ENCODE results near the gene LAGE3.
A peak's percentile ranks its signal among the peaks of the same experiment; 100 is the strongest.
"Not testable (repeated sequence)": the region's sequence is repeated elsewhere in the genome, so short reads cannot be mapped to it uniquely, and the experiment has no call there.

LAGE3 gene

DNA sequence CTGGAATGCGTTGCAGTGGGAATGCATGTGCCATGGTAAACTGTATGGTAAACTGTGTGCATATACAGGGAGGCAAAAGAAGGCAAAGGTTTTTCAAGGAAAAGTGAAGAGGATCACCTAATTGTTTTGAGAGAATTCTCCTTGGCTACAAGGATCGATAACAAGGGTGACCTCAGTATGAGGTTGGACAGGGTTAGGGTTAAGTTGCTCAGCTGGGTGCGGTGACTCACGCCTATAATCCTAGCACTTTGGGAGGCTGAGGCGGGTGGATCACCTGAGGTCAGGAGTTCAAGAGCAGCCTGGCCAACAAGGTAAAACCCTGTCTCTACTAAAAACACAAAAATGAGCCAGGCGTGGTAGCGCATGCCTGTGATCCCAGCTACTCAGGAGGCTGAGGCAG, 22.3 kb upstream of the LAGE3 start:
- H3K27ac ChIP-seq (ENCODE audit: low read depth, low read length); H3K9ac ChIP-seq (ENCODE audit: low read length); H3K4me3 ChIP-seq (ENCODE audit: low read depth, low read length); H3K4me1 ChIP-seq (ENCODE audit: control insufficient read depth, insufficient read depth, low read length); H3K27me3 ChIP-seq (ENCODE audit: control insufficient read depth, insufficient read depth, low read length): not testable (repeated sequence)
- peaks cover 17% of the 10 kb centered on the region; the same call in 1 of the 2 replicates for H3K9me3 ChIP-seq (ENCODE audit: control insufficient read depth, insufficient read depth, low read depth, low read length)
- peaks cover 16% of the 10 kb centered on the region for H3K36me3 ChIP-seq (ENCODE audit: control insufficient read depth, insufficient read depth, low read length)

GRCh38 chrX:154496591-154497137, 17.6 kb upstream of the LAGE3 start:
- not testable (repeated sequence) for H3K9ac ChIP-seq (ENCODE audit: low read length); H3K27me3 ChIP-seq (ENCODE audit: control insufficient read depth, insufficient read depth, low read length); H3K36me3 ChIP-seq (ENCODE audit: control insufficient read depth, insufficient read depth, low read length); H3K4me1 ChIP-seq (ENCODE audit: control insufficient read depth, insufficient read depth, low read length); H3K27ac ChIP-seq (ENCODE audit: low read depth, low read length); H3K4me3 ChIP-seq (ENCODE audit: low read depth, low read length)
- peaks cover 14% of the 10 kb centered on the region; the same call in 1 of the 2 replicates for H3K9me3 ChIP-seq (ENCODE audit: control insufficient read depth, insufficient read depth, low read depth, low read length)

DNA sequence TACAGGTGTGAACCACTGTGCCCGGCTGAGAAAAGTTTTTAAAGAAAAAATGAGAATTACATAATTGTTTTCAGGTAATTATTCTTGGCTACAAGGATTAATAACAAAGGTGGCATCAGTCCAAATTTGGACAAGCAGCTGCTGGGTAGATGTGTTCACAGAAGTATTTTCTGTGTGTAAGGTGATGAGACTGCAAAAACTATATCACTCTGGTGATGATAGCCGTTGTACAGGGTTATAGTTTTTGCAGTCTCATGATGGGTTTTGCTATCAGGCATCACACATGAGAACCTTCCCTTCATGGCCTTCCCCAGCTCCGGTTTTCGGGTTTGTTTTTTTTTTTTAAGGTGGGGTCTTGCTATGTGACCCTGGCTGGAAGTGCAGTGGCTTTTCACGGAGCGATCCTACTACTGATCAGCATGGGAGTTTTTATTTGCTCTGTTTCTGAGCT, 16.4 kb upstream of the LAGE3 start:
- H3K27me3 ChIP-seq (ENCODE audit: control insufficient read depth, insufficient read depth, low read length): no peaks in the 10 kb centered on the region
- no peak overlapping the region for H3K4me3 ChIP-seq (ENCODE audit: low read depth, low read length)
- H3K27ac ChIP-seq (ENCODE audit: low read depth, low read length): no peak overlapping the region
- H3K9ac ChIP-seq (ENCODE audit: low read length): no peak overlapping the region
- H3K4me1 ChIP-seq (ENCODE audit: control insufficient read depth, insufficient read depth, low read length): no peaks in the 10 kb centered on the region
- H3K36me3 ChIP-seq (ENCODE audit: control insufficient read depth, insufficient read depth, low read length): no peaks in the 10 kb centered on the region
- peaks cover 11% of the 10 kb centered on the region; the same call in 1 of the 2 replicates for H3K9me3 ChIP-seq (ENCODE audit: control insufficient read depth, insufficient read depth, low read depth, low read length)

- H3K9me3 ChIP-seq (ENCODE audit: control insufficient read depth, insufficient read depth, low read depth, low read length): peaks cover 11% of the 10 kb centered on the region; the same call in 1 of the 2 replicates
- H3K9ac ChIP-seq (ENCODE audit: low read length): no peak overlapping the region
Observed at GRCh38 chrX:154494715-154495114, 15.6 kb upstream of the LAGE3 start.

GRCh38 chrX:154490414-154491083, 11.5 kb upstream of the LAGE3 start, which contains the start of gene SLC10A3:
Gene SLC10A3, minus strand, starts transcription at chrX:154490629. Its CDS starts 1,689 bp downstream, at chrX:154488940.
- peaks cover 14% of the 10 kb centered on the region; the same call in 1 of the 2 replicates for H3K36me3 ChIP-seq (ENCODE audit: control insufficient read depth, insufficient read depth, low read length)
- H3K4me1 ChIP-seq (ENCODE audit: control insufficient read depth, insufficient read depth, low read length): peaks cover 13% of the 10 kb centered on the region; the same call in 1 of the 2 replicates
- H3K9me3 ChIP-seq (ENCODE audit: control insufficient read depth, insufficient read depth, low read depth, low read length): peaks cover 19% of the 10 kb centered on the region; the same call in 1 of the 2 replicates
- peak within 1 kb of the TSS; percentile 73 for H3K4me3 ChIP-seq (ENCODE audit: low read depth, low read length)
- no peaks in the 10 kb centered on the region for H3K27me3 ChIP-seq (ENCODE audit: control insufficient read depth, insufficient read depth, low read length)
- peak within 1 kb of the TSS; percentile 6; the same call in 1 of the 2 replicates for H3K27ac ChIP-seq (ENCODE audit: low read depth, low read length)
- peak within 1 kb of the TSS; percentile 69 for H3K9ac ChIP-seq (ENCODE audit: low read length)

More at GRCh38 chrX:154494715-154495114, 15.6 kb upstream of the LAGE3 start:
- H3K36me3 ChIP-seq (ENCODE audit: control insufficient read depth, insufficient read depth, low read length): no peaks in the 10 kb centered on the region
- peaks cover 3% of the 10 kb centered on the region; the same call in 1 of the 2 replicates for H3K4me1 ChIP-seq (ENCODE audit: control insufficient read depth, insufficient read depth, low read length)
- no peaks in the 10 kb centered on the region for H3K27me3 ChIP-seq (ENCODE audit: control insufficient read depth, insufficient read depth, low read length)
- no peak overlapping the region for H3K4me3 ChIP-seq (ENCODE audit: low read depth, low read length)
- H3K27ac ChIP-seq (ENCODE audit: low read depth, low read length): no peak overlapping the region

GRCh38 chrX:154490021-154490413, 10.9 kb upstream of the LAGE3 start:
- H3K27ac ChIP-seq (ENCODE audit: low read depth, low read length): peak overlapping the region; percentile 6; the same call in 1 of the 2 replicates
- no peaks in the 10 kb centered on the region for H3K27me3 ChIP-seq (ENCODE audit: control insufficient read depth, insufficient read depth, low read length)
- H3K9me3 ChIP-seq (ENCODE audit: control insufficient read depth, insufficient read depth, low read depth, low read length): peaks cover 19% of the 10 kb centered on the region; the same call in 1 of the 2 replicates
- H3K4me1 ChIP-seq (ENCODE audit: control insufficient read depth, insufficient read depth, low read length): peaks cover 14% of the 10 kb centered on the region; the same call in 1 of the 2 replicates
- peak overlapping the region; percentile 69 for H3K9ac ChIP-seq (ENCODE audit: low read length)
- H3K36me3 ChIP-seq (ENCODE audit: control insufficient read depth, insufficient read depth, low read length): peaks cover 18% of the 10 kb centered on the region
- peak overlapping the region; percentile 73 for H3K4me3 ChIP-seq (ENCODE audit: low read depth, low read length)

- Histone ChIP-seq H3K9ac (ENCODE audit: low read length) (no peak overlapping the region), H3K27me3 (ENCODE audit: control insufficient read depth, insufficient read depth, low read length) (no peaks in the 10 kb centered on the region), H3K36me3 (ENCODE audit: control insufficient read depth, insufficient read depth, low read length) (peaks cover 26% of the 10 kb centered on the region), H3K4me3 (ENCODE audit: low read depth, low read length) (peak overlapping the region; percentile 73), H3K4me1 (ENCODE audit: control insufficient read depth, insufficient read depth, low read length) (peaks cover 14% of the 10 kb centered on the region; the same call in 1 of the 2 replicates), H3K27ac (ENCODE audit: low read depth, low read length) (no peak overlapping the region), H3K9me3 (ENCODE audit: control insufficient read depth, insufficient read depth, low read depth, low read length) (peaks cover 15% of the 10 kb centered on the region; the same call in 1 of the 2 replicates)
Observed at GRCh38 chrX:154489182-154489581, 10.1 kb upstream of the LAGE3 start.

- Histone ChIP-seq H3K9ac (ENCODE audit: low read length) (no peak overlapping the region), H3K4me3 (ENCODE audit: low read depth, low read length) (no peak overlapping the region)
Observed at GRCh38 chrX:154488336-154489075, 9.4 kb upstream of the LAGE3 start.

GRCh38 chrX:154487518-154488290, 8.6 kb upstream of the LAGE3 start:
- H3K27ac ChIP-seq (ENCODE audit: low read depth, low read length): no peak overlapping the region
- no peak overlapping the region for H3K4me3 ChIP-seq (ENCODE audit: low read depth, low read length)
- peaks cover 23% of the 10 kb centered on the region; the same call in 1 of the 2 replicates for H3K9me3 ChIP-seq (ENCODE audit: control insufficient read depth, insufficient read depth, low read depth, low read length)
- H3K9ac ChIP-seq (ENCODE audit: low read length): no peak overlapping the region
- peaks cover 16% of the 10 kb centered on the region; the same call in 1 of the 2 replicates for H3K4me1 ChIP-seq (ENCODE audit: control insufficient read depth, insufficient read depth, low read length)
- H3K27me3 ChIP-seq (ENCODE audit: control insufficient read depth, insufficient read depth, low read length): no peaks in the 10 kb centered on the region
- H3K36me3 ChIP-seq (ENCODE audit: control insufficient read depth, insufficient read depth, low read length): peaks cover 32% of the 10 kb centered on the region

More at GRCh38 chrX:154488336-154489075, 9.4 kb upstream of the LAGE3 start:
- no peaks in the 10 kb centered on the region for H3K27me3 ChIP-seq (ENCODE audit: control insufficient read depth, insufficient read depth, low read length)
- peaks cover 32% of the 10 kb centered on the region for H3K36me3 ChIP-seq (ENCODE audit: control insufficient read depth, insufficient read depth, low read length)
- H3K4me1 ChIP-seq (ENCODE audit: control insufficient read depth, insufficient read depth, low read length): peaks cover 14% of the 10 kb centered on the region; the same call in 1 of the 2 replicates
- peaks cover 19% of the 10 kb centered on the region; the same call in 1 of the 2 replicates for H3K9me3 ChIP-seq (ENCODE audit: control insufficient read depth, insufficient read depth, low read depth, low read length)
- no peak overlapping the region for H3K27ac ChIP-seq (ENCODE audit: low read depth, low read length)
